GM12878 (cell line): ENCODE results near the gene ALDH1A3. TPM values are rescaled to one million over a fixed set of nuclear protein-coding genes. Genes with fewer than 3 reads are reported as not detected.

Experiments
- ATAC-seq: fragments of 200-7000 bp; cut with Tn5 transposase; 3 replicates; pipeline ENCODE4 v1.9.1; 2020; ENCODE audit warnings: mild to moderate bottlenecking, moderate library complexity
- BruUV-seq: library from RNA; stranded (reverse); fragments of 400-500 nt; replicated peaks from 2 replicates; lab custom pipeline; 2021; lab: Mats Ljungman, UMichigan
- CTCF ChIA-PET: fragments of 300-600 bp; sonication (Branson Sonifier 250); formaldehyde crosslinking; extraction: SDS; loops from one replicate; lab custom pipeline; 2021; ENCODE audit warnings: inconsistent platforms; lab: Yijun Ruan, JAX
- POLR2A ChIA-PET: fragments of 350-600 bp; formaldehyde crosslinking; extraction: SDS; loops from one replicate; lab custom pipeline; 2021; ENCODE audit warnings: inconsistent platforms; lab: Charles Lee
- RAD21 ChIA-PET: fragments of 300-600 bp; sonication (Branson Sonifier 250); formaldehyde crosslinking; loops from one replicate; lab custom pipeline; 2023; ENCODE audit warnings: antibody characterized with exemption; ENCODE audit not compliant: unreplicated experiment; lab: Charles Lee
- SMC1A ChIA-PET: fragments of 300-600 bp; sonication (Branson Sonifier 250); formaldehyde crosslinking; loops from one replicate; lab custom pipeline; 2023; ENCODE audit not compliant: unreplicated experiment, uncharacterized antibody; lab: Charles Lee
- DNase-seq: peaks from one replicate; pipeline ENCODE4 v3.0.0-alpha.2; 2011; ENCODE audit warnings: low read depth, low spot score
- FAIRE-seq: peaks from 3 replicates; lab custom pipeline; 2011; peaks lifted over from hg19 to GRCh38; lab: Jason Lieb, UNC
- H2AFZ ChIP-seq: 2 replicates; pipeline ENCODE4 v1.6.0; 2011; ENCODE audit warnings: low read depth, low read length, control low read depth; ENCODE audit not compliant: control insufficient read depth
- H3K27ac ChIP-seq: 2 replicates; pipeline ENCODE4 v1.5.1; 2011; ENCODE audit warnings: control low read depth; ENCODE audit not compliant: control insufficient read depth, insufficient read depth
- H3K27me3 ChIP-seq, 2 experiments: replicated peaks in 1 of 2; 2 replicates each; pipeline versions ENCODE4 v1.6.0 to v1.6.1; 2011; ENCODE audit warnings: low read length in 1 of 2; ENCODE audit not compliant: control insufficient read depth in 2 of 2, insufficient read depth in 2 of 2
- H3K36me3 ChIP-seq, 2 experiments: 2 replicates each; pipeline ENCODE4 v1.5.1; 2011; ENCODE audit warnings: low read length in 1 of 2; ENCODE audit not compliant: control insufficient read depth in 2 of 2, insufficient read depth in 2 of 2
- H3K4me1 ChIP-seq: 2 replicates; pipeline ENCODE4 v1.6.1; 2011; ENCODE audit warnings: mild to moderate bottlenecking, low read length, moderate library complexity, mixed read lengths; ENCODE audit not compliant: control insufficient read depth, insufficient read depth
- H3K4me2 ChIP-seq: 2 replicates; pipeline ENCODE4 v1.6.0; 2011; ENCODE audit warnings: control low read depth; ENCODE audit not compliant: control insufficient read depth, insufficient read depth
- H3K4me3 ChIP-seq: fragments of 200-600 bp; sonication (generic); 2 replicates; pipeline ENCODE4 v1.5.1; 2016
- H3K79me2 ChIP-seq: 2 replicates; pipeline ENCODE4 v1.6.0; 2011; ENCODE audit warnings: low read length; ENCODE audit not compliant: control insufficient read depth, insufficient read depth
- H3K9ac ChIP-seq: 2 replicates; pipeline ENCODE4 v1.8.0; 2011; ENCODE audit warnings: low read length, control low read depth, mixed read lengths; ENCODE audit not compliant: control insufficient read depth, insufficient read depth
- H3K9me3 ChIP-seq: replicated peaks from 3 replicates; pipeline ENCODE4 v1.5.1; 2011; ENCODE audit warnings: mild to moderate bottlenecking, low read length; ENCODE audit not compliant: control insufficient read depth, insufficient read depth
- H4K20me1 ChIP-seq: 2 replicates; pipeline ENCODE4 v1.6.0; 2011; ENCODE audit not compliant: control insufficient read depth, insufficient read depth
- CREM ChIP-seq: IDR thresholded peaks from 2 replicates; pipeline ENCODE4 v1.6.1; 2014; ENCODE audit warnings: antibody characterized with exemption, low read depth
- GABPA ChIP-seq: IDR thresholded peaks from 2 replicates; pipeline ENCODE4 v1.6.1; 2014; ENCODE audit warnings: antibody characterized with exemption, low read depth, mild to moderate bottlenecking, inconsistent platforms
- GATAD2B ChIP-seq: fragments of 450-650 bp; conservative IDR thresholded peaks from 2 replicates; pipeline ENCODE4 v1.6.1; 2017; ENCODE audit warnings: low read depth, mild to moderate bottlenecking, moderate library complexity
- HDGF ChIP-seq: fragments of 450-650 bp; IDR thresholded peaks from 2 replicates; pipeline ENCODE4 v1.6.1; 2016; ENCODE audit warnings: antibody characterized with exemption
- MEF2B ChIP-seq: fragments of 450-650 bp; IDR thresholded peaks from 2 replicates; pipeline ENCODE4 v1.6.1; 2018; ENCODE audit warnings: mild to moderate bottlenecking, moderate library complexity; ENCODE audit not compliant: partially characterized antibody, poor library complexity, severe bottlenecking
- NBN ChIP-seq: fragments of 450-650 bp; IDR thresholded peaks from 2 replicates; pipeline ENCODE4 v1.6.1; 2016
- PML ChIP-seq: IDR thresholded peaks from 2 replicates; pipeline ENCODE4 v1.6.1; 2012; ENCODE audit warnings: low read length, inconsistent platforms
- POLR2AphosphoS5 ChIP-seq: IDR thresholded peaks from 2 replicates; pipeline ENCODE4 v1.6.1; 2011; ENCODE audit warnings: mild to moderate bottlenecking, low read length, inconsistent platforms
- RAD21 ChIP-seq: IDR thresholded peaks from 2 replicates; pipeline ENCODE4 v1.6.1; 2011; ENCODE audit warnings: mild to moderate bottlenecking, low read depth, low read length, moderate library complexity; ENCODE audit not compliant: insufficient read depth
- SMAD1 ChIP-seq: fragments of 450-650 bp; IDR thresholded peaks from 2 replicates; pipeline ENCODE4 v1.6.1; 2018; ENCODE audit warnings: mild to moderate bottlenecking, low read depth; ENCODE audit not compliant: partially characterized antibody
- SMC3 ChIP-seq: IDR thresholded peaks from 2 replicates; pipeline ENCODE4 v1.6.1; 2011; ENCODE audit warnings: low read length, improper control_type of control experiment, borderline replicate concordance
- WGBS: methylation state at CpG from one replicate; pipeline ENCODE4 v1.1.6; 2016; ENCODE audit warnings: low lambda C conversion rate; ENCODE audit not compliant: insufficient replicate concordance, insufficient coverage; ENCODE audit errors: missing lambda C conversion rate; 5-methylcytosine and 5-hydroxymethylcytosine counted together
- in situ Hi-C: fragments of 300-500 bp; cut with MboI; formaldehyde crosslinking; loops from 9 replicates; pipeline ENCODE4 v1.14.3; 2018; ENCODE audit warnings: mixed read lengths
- intact Hi-C: fragments of 100-400 bp; cut with micrococcal nuclease; formaldehyde crosslinking; loops from one replicate; pipeline ENCODE4 v1.14.2; 2022; ENCODE audit not compliant: unreplicated experiment
- polyA plus RNA-seq, 11 experiments: library from polyadenylated mRNA; depleted of rRNA in 4 of 11; unstranded in 6 of 11; stranded (reverse) in 5 of 11; fragments of >200 nt; fragmentation: Nextera tagmentation in 4 of 11; fragmentation: Illumina TruSeq in 1 of 11; extraction: Ambion mirVana in 4 of 11; extraction: Trizol in 1 of 11; gene quantifications; 1 replicate in 1 of 11; 2 replicates in 10 of 11; pipeline versions ENCODE4 v1.2.1 to v1.2.3, GENCODE V29; 2011 to 2016; ENCODE audit warnings: inconsistent platforms in 2 of 11, missing spikeins in 2 of 11, low read depth in 1 of 11
- total RNA-seq, 4 experiments: library from RNA; depleted of rRNA in 3 of 4; stranded (reverse); fragments of >200 nt in 3 of 4; fragmentation: Illumina TruSeq in 1 of 4; extraction: Trizol in 1 of 4; gene quantifications; 2 replicates each; pipeline versions ENCODE4 v1.2.1 to v1.2.3, GENCODE V29; 2013 to 2021
- TF ChIP-seq, protein P1 (sequence below): fragments of 450-650 bp; formaldehyde crosslinking; IDR thresholded peaks from 2 replicates; pipeline ENCODE4 v1.5.0; 2022; ENCODE audit warnings: mild to moderate bottlenecking, missing genetic modification characterization
- TF ChIP-seq, protein P2 (sequence below): IDR thresholded peaks from 2 replicates; pipeline ENCODE4 v1.6.1; 2012; ENCODE audit warnings: mild to moderate bottlenecking, low read depth, low read length

The ALDH1A3 gene
- total and polyA plus RNA-seq, 10 of the 15 experiments (the other 5 are each of a cell fraction or from before 2014, with no cell fraction given) = 0.06 to 0.69 (median 0.18) TPM

DNA sequence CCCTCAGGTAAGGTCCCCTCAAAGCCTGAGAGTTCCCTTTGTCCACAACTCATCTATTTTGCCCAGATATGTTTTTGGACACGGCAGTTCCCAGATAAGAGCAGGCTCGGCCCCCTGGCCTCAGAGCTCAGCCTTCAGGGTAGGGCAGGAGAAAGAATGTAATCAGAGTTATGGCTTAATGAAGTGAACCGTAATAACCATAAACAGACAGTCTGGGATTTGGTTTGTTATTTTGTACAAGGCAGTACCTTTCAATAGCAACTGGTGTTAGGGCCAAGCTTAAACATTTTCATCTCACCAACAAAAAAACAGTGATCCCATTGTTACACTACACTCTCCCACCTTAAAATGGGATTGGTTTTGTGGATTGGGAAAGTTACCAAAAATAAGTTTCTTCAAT lies 12.2 kb upstream of the ALDH1A3 start:
- DNase-seq = no peak
- FAIRE-seq = no peak
- H3K36me3 ChIP-seq = no peaks in the 10 kb centered on the region
- H3K27me3 ChIP-seq = no peaks in the 10 kb centered on the region; a peak in 3 of 4 replicates
- no peak overlapping the region for H3K27ac ChIP-seq
- no peaks in the 10 kb centered on the region for H4K20me1 ChIP-seq
- H3K4me1 ChIP-seq = no peaks in the 10 kb centered on the region
- no peak overlapping the region for H3K4me2 ChIP-seq
- ChIA-PET CTCF (no interaction called here), RAD21 (no interaction called here), SMC1A (interaction anchor here (0.6 to 1.0 kb wide), 2 partner anchors 13 to 371 kb away, joined by 3 to 4 read pairs; no protein-coding TSS in a partner anchor), POLR2A (interaction anchor here (0.7 kb wide), 1 partner anchor 480 kb away, joined by 7 read pairs; no protein-coding TSS in a partner anchor)
- no peak overlapping the region for H2AFZ ChIP-seq
- no peak overlapping the region for H3K9ac ChIP-seq
- no peaks in the 10 kb centered on the region; the same call in 2 of the 3 replicates for H3K9me3 ChIP-seq
- TF ChIP-seq CREM (no peak), PML (no peak), RAD21 (no peak), SMC3 (no peak), GATAD2B (no peak), HDGF (no peak), POLR2AphosphoS5 (no peak), SMAD1 (no peak), GABPA (no peak), MEF2B (no peak), NBN (no peak)
- TF ChIP-seq, protein P1, sequence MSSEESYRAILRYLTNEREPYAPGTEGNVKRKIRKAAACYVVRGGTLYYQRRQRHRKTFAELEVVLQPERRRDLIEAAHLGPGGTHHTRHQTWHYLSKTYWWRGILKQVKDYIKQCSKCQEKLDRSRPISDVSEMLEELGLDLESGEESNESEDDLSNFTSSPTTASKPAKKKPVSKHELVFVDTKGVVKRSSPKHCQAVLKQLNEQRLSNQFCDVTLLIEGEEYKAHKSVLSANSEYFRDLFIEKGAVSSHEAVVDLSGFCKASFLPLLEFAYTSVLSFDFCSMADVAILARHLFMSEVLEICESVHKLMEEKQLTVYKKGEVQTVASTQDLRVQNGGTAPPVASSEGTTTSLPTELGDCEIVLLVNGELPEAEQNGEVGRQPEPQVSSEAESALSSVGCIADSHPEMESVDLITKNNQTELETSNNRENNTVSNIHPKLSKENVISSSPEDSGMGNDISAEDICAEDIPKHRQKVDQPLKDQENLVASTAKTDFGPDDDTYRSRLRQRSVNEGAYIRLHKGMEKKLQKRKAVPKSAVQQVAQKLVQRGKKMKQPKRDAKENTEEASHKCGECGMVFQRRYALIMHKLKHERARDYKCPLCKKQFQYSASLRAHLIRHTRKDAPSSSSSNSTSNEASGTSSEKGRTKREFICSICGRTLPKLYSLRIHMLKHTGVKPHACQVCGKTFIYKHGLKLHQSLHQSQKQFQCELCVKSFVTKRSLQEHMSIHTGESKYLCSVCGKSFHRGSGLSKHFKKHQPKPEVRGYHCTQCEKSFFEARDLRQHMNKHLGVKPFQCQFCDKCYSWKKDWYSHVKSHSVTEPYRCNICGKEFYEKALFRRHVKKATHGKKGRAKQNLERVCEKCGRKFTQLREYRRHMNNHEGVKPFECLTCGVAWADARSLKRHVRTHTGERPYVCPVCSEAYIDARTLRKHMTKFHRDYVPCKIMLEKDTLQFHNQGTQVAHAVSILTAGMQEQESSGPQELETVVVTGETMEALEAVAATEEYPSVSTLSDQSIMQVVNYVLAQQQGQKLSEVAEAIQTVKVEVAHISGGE (CRISPR knock-in tag) = no peak
- TF ChIP-seq, protein P2, sequence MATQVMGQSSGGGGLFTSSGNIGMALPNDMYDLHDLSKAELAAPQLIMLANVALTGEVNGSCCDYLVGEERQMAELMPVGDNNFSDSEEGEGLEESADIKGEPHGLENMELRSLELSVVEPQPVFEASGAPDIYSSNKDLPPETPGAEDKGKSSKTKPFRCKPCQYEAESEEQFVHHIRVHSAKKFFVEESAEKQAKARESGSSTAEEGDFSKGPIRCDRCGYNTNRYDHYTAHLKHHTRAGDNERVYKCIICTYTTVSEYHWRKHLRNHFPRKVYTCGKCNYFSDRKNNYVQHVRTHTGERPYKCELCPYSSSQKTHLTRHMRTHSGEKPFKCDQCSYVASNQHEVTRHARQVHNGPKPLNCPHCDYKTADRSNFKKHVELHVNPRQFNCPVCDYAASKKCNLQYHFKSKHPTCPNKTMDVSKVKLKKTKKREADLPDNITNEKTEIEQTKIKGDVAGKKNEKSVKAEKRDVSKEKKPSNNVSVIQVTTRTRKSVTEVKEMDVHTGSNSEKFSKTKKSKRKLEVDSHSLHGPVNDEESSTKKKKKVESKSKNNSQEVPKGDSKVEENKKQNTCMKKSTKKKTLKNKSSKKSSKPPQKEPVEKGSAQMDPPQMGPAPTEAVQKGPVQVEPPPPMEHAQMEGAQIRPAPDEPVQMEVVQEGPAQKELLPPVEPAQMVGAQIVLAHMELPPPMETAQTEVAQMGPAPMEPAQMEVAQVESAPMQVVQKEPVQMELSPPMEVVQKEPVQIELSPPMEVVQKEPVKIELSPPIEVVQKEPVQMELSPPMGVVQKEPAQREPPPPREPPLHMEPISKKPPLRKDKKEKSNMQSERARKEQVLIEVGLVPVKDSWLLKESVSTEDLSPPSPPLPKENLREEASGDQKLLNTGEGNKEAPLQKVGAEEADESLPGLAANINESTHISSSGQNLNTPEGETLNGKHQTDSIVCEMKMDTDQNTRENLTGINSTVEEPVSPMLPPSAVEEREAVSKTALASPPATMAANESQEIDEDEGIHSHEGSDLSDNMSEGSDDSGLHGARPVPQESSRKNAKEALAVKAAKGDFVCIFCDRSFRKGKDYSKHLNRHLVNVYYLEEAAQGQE = no peak
- intact Hi-C loops (no loop called here), in situ Hi-C loops (no loop called here)
- no peak overlapping the region for H3K4me3 ChIP-seq
- ATAC-seq = no peak
- no TSS peak for BruUV-seq
- no peaks in the 10 kb centered on the region for H3K79me2 ChIP-seq
- 29% methylated on average over 3 of the region's 3 CpGs for WGBS
